B cell (primary cell): ENCODE results near the gene C1QTNF6.

Experiments used
- CTCF ChIP-seq: fragments of 200-600 bp; IDR thresholded peaks from one replicate; pipeline ENCODE4 v1.8.0; 2022; ENCODE audit warnings: antibody characterized with exemption, mild to moderate bottlenecking
- EZH2 ChIP-seq: IDR thresholded peaks from 2 replicates; pipeline ENCODE4 v1.6.1; 2012; ENCODE audit warnings: borderline replicate concordance, low read depth, mild to moderate bottlenecking, moderate library complexity, low read length; ENCODE audit not compliant: insufficient read depth, poor library complexity, severe bottlenecking

- TF ChIP-seq CTCF (no peak), EZH2 (no peak)
Observed at GRCh38 chr22:37225481-37225880, 37.4 kb upstream of the C1QTNF6 start.
